Endothelial cell (in vitro differentiated cells): Measurements from ENCODE around the gene SPPL2B. TPM values are rescaled to one million over a fixed set of nuclear protein-coding genes. Genes with fewer than 3 reads are reported as not detected.

ENCODE experiments used
- DNase-seq: peaks from one replicate; pipeline ENCODE4 v3.0.0; 2021; ENCODE audit warnings: low spot score
- H3K27ac Mint-ChIP-seq: one replicate; pipeline ENCODE4 v1.8.0; 2021; ENCODE audit warnings: mixed read lengths, inconsistent platforms; ENCODE audit not compliant: unreplicated experiment
- H3K27me3 Mint-ChIP-seq: one replicate; pipeline ENCODE4 v1.8.0; 2021; ENCODE audit warnings: mild to moderate bottlenecking, moderate library complexity, mixed read lengths, inconsistent platforms; ENCODE audit not compliant: unreplicated experiment
- H3K36me3 Mint-ChIP-seq: one replicate; pipeline ENCODE4 v1.8.0; 2021; ENCODE audit warnings: mild to moderate bottlenecking, low read depth, mixed read lengths, inconsistent platforms; ENCODE audit not compliant: unreplicated experiment
- H3K4me1 Mint-ChIP-seq: one replicate; pipeline ENCODE4 v1.8.0; 2021; ENCODE audit warnings: mild to moderate bottlenecking, mixed read lengths, inconsistent platforms; ENCODE audit not compliant: unreplicated experiment
- H3K4me3 Mint-ChIP-seq: one replicate; pipeline ENCODE4 v1.8.0; 2021; ENCODE audit warnings: mild to moderate bottlenecking, mixed read lengths, inconsistent platforms; ENCODE audit not compliant: unreplicated experiment
- H3K9me3 Mint-ChIP-seq: one replicate; pipeline ENCODE4 v1.8.0; 2021; ENCODE audit warnings: mixed read lengths, inconsistent platforms; ENCODE audit not compliant: unreplicated experiment
- total RNA-seq: library from RNA; stranded (reverse); fragmentation: NEBNext Ultra II Directional; extraction: Animal tissue kit (Norgen Biotek cat#: 25700); gene quantifications from one replicate; pipeline ENCODE4 v1.2.1, GENCODE V29; 2021; ENCODE audit not compliant: unreplicated experiment
- TF ChIP-seq, protein P1 (sequence below): fragments of 200-600 bp; sonication (generic); IDR thresholded peaks from one replicate; pipeline ENCODE4 v1.5.0; 2021; ENCODE audit warnings: antibody characterized with exemption; ENCODE audit not compliant: unreplicated experiment

SPPL2B gene
- total RNA-seq, 1 donor from 2014 or later, result 75.2 TPM

- Mint-ChIP-seq H3K4me1 (peaks cover 3% of the 10 kb centered on the region), H3K27me3 (peaks cover 3% of the 10 kb centered on the region), H3K36me3 (peaks cover 9% of the 10 kb centered on the region), H3K27ac (no peak overlapping the region), H3K9me3 (no peaks in the 10 kb centered on the region), H3K4me3 (no peak overlapping the region)
- no peak for DNase-seq
- TF ChIP-seq, protein P1, sequence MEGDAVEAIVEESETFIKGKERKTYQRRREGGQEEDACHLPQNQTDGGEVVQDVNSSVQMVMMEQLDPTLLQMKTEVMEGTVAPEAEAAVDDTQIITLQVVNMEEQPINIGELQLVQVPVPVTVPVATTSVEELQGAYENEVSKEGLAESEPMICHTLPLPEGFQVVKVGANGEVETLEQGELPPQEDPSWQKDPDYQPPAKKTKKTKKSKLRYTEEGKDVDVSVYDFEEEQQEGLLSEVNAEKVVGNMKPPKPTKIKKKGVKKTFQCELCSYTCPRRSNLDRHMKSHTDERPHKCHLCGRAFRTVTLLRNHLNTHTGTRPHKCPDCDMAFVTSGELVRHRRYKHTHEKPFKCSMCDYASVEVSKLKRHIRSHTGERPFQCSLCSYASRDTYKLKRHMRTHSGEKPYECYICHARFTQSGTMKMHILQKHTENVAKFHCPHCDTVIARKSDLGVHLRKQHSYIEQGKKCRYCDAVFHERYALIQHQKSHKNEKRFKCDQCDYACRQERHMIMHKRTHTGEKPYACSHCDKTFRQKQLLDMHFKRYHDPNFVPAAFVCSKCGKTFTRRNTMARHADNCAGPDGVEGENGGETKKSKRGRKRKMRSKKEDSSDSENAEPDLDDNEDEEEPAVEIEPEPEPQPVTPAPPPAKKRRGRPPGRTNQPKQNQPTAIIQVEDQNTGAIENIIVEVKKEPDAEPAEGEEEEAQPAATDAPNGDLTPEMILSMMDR, result no peak
Observed at GRCh38 chr19:2341982-2342381, 13.5 kb downstream of the SPPL2B start.

GRCh38 chr19:2342656-2343288 lies 14.3 kb downstream of the SPPL2B start:
- DNase-seq, result no peak
- H3K9me3 Mint-ChIP-seq, result no peaks in the 10 kb centered on the region
- TF ChIP-seq, protein P1, result no peak
- no peak overlapping the region for H3K27ac Mint-ChIP-seq
- H3K4me3 Mint-ChIP-seq, result no peak overlapping the region
- H3K4me1 Mint-ChIP-seq, result peaks cover 3% of the 10 kb centered on the region
- peaks cover 9% of the 10 kb centered on the region for H3K36me3 Mint-ChIP-seq
- peaks cover 3% of the 10 kb centered on the region for H3K27me3 Mint-ChIP-seq

DNA sequence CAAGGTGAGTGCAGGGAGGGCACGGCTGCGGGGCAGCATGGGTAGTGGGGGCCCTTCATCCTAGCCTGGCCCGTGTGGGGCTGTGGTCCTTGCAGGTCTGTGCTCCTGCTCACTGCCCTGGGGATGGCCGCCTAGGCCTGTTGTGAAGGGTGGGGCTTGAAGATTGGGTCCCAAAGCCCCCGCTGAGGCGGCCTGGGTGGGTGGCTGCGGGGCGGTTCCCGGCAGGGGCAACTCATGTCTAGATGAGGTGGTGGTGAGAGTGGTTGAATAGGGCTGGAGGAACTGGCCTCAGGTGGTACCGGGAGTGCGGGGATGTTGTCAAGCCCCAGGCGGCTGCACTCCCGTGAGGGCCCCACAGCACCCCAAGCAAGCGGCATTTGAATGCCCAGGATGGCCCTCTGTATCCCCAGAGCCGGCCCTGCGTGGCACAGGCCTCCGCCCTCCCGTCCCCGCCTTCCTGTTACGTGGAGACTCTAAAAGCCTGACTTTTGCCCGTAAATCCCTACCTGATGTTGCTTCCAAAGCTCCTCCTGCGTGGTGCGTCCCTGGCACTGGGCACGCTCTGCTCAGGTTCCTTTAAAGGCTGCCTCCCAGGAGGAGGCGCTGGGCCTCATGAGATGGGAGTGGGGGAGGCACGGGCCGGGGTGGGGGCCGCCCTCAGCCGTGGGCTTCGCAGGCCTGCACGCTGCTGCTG lies 15.0 kb downstream of the SPPL2B start:
- H3K4me3 Mint-ChIP-seq, result no peak overlapping the region
- peaks cover 3% of the 10 kb centered on the region for H3K4me1 Mint-ChIP-seq
- peaks cover 9% of the 10 kb centered on the region for H3K36me3 Mint-ChIP-seq
- H3K9me3 Mint-ChIP-seq, result no peaks in the 10 kb centered on the region
- TF ChIP-seq, protein P1, result no peak
- DNase-seq, result no peak
- peaks cover 3% of the 10 kb centered on the region for H3K27me3 Mint-ChIP-seq
- H3K27ac Mint-ChIP-seq, result no peak overlapping the region

DNA sequence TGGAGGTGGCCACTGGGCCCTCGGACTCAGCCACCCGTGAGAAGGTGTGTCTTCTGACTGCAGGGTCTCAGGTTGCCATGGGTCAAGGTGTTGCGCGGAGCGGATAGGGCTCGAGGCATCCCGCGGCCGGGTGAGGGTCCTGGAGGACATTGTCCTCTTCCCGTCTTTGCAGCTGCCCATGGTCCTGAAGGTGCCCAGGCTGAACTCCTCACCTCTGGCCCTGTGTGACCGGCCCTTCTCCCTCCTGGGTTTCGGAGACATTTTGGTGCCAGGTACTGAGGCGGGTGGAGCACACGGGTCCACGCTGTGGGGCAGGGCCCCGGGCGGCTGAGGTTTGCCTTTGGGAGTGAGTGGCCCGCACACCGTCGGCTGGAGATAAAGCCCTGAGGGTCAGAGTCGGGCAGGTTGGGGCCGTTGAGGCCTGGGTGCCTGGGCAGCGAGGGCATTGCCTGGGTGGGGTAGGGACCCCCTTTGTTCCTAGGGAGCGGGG lies 15.9 kb downstream of the SPPL2B start:
- Mint-ChIP-seq H3K36me3 (peaks cover 9% of the 10 kb centered on the region), H3K9me3 (no peaks in the 10 kb centered on the region), H3K4me3 (no peak overlapping the region), H3K27ac (no peak overlapping the region), H3K27me3 (peaks cover 3% of the 10 kb centered on the region), H3K4me1 (peaks cover 3% of the 10 kb centered on the region)
- no peak for DNase-seq
- TF ChIP-seq, protein P1, result no peak

GRCh38 chr19:2345076-2345475 lies 16.6 kb downstream of the SPPL2B start:
- Mint-ChIP-seq H3K4me1 (peaks cover 3% of the 10 kb centered on the region), H3K9me3 (no peaks in the 10 kb centered on the region), H3K36me3 (peaks cover 9% of the 10 kb centered on the region), H3K4me3 (no peak overlapping the region), H3K27ac (no peak overlapping the region), H3K27me3 (peaks cover 3% of the 10 kb centered on the region)
- TF ChIP-seq, protein P1, result no peak
- DNase-seq, result no peak
